Left hindlimb (tissue), 1 donor: ENCODE measurements around the gene EGLN1.
"Not testable (repeated sequence)": the region's sequence is repeated elsewhere in the genome, so short reads cannot be mapped to it uniquely, and the experiment has no call there.

Experiments used
- DNase-seq: peaks from one replicate; pipeline ENCODE4 v3.0.0-alpha.2; 2018

EGLN1 gene

GRCh38 chr1:231421971-231422797, at the start of gene EGLN1:
Gene EGLN1, minus strand, starts transcription at chr1:231422287. Its CDS starts 399 bp downstream, at chr1:231421888.
- DNase-seq: peak; percentile 91

- not testable (repeated sequence) for DNase-seq
Observed at GRCh38 chr1:231471500-231471899, 49.4 kb upstream of the EGLN1 start.

- DNase-seq: not testable (repeated sequence)
Observed at GRCh38 chr1:231471027-231471426, 48.9 kb upstream of the EGLN1 start.

- no peak for DNase-seq
Observed at GRCh38 chr1:231467986-231468385, 45.9 kb upstream of the EGLN1 start.

- no peak for DNase-seq
Observed at GRCh38 chr1:231465051-231465450, 43.0 kb upstream of the EGLN1 start.

- no peak for DNase-seq
Observed at GRCh38 chr1:231463541-231463940, 41.5 kb upstream of the EGLN1 start.

GRCh38 chr1:231460614-231461013, 38.5 kb upstream of the EGLN1 start:
- no peak for DNase-seq

- DNase-seq: not testable (repeated sequence)
Observed at GRCh38 chr1:231459438-231459837, 37.4 kb upstream of the EGLN1 start.

GRCh38 chr1:231457956-231458355, 35.9 kb upstream of the EGLN1 start:
- DNase-seq: not testable (repeated sequence)

GRCh38 chr1:231454133-231454532, 32.0 kb upstream of the EGLN1 start:
- not testable (repeated sequence) for DNase-seq

- DNase-seq: no peak
Observed at GRCh38 chr1:231446138-231446537, 24.1 kb upstream of the EGLN1 start.

GRCh38 chr1:231444059-231444458, 22.0 kb upstream of the EGLN1 start:
- no peak for DNase-seq

- DNase-seq: no peak
Observed at GRCh38 chr1:231443363-231443762, 21.3 kb upstream of the EGLN1 start.

- no peak for DNase-seq
Observed at GRCh38 chr1:231442735-231443134, 20.6 kb upstream of the EGLN1 start.

GRCh38 chr1:231432996-231433395, 10.9 kb upstream of the EGLN1 start:
- no peak for DNase-seq

GRCh38 chr1:231431665-231432415, 9.8 kb upstream of the EGLN1 start:
- no peak for DNase-seq

- not testable (repeated sequence) for DNase-seq
Observed at GRCh38 chr1:231430678-231431352, 8.7 kb upstream of the EGLN1 start.

- DNase-seq: no peak
Observed at GRCh38 chr1:231428377-231428776, 6.3 kb upstream of the EGLN1 start.

GRCh38 chr1:231424950-231425805, 3.1 kb upstream of the EGLN1 start:
- DNase-seq: no peak

GRCh38 chr1:231423648-231424047, 1.6 kb upstream of the EGLN1 start:
- no peak for DNase-seq

- DNase-seq: no peak
Observed at GRCh38 chr1:231422798-231423309, 767 bp upstream of the EGLN1 start.

- peak; percentile 66 for DNase-seq
Observed at GRCh38 chr1:231421546-231421970, 529 bp downstream of the EGLN1 start.
